ENCODE results near the gene OAT.

Gene OAT

GRCh38 chr10:124458473-124458872 is 39.8 kb upstream of the OAT start:
- no peaks in the 10 kb centered on the region for H3K36me3 ChIP-seq (ENCODE audit: insufficient read depth, low read length)
- H3K27me3 ChIP-seq (ENCODE audit: control insufficient read depth, insufficient read depth, low read length): peaks cover 42% of the 10 kb centered on the region
- no peak overlapping the region for H3K9ac ChIP-seq (ENCODE audit: low read depth, low read length)
- H3K4me3 ChIP-seq (ENCODE audit: low read length): no peak overlapping the region
- H3K4me2 ChIP-seq (ENCODE audit: low read length): no peak overlapping the region
- peaks cover 5% of the 10 kb centered on the region for H3K4me1 ChIP-seq (ENCODE audit: control insufficient read depth, insufficient read depth, low read length)
- H3K9me3 ChIP-seq (replicated peaks; ENCODE audit: low read length): no peaks in the 10 kb centered on the region

DNA sequence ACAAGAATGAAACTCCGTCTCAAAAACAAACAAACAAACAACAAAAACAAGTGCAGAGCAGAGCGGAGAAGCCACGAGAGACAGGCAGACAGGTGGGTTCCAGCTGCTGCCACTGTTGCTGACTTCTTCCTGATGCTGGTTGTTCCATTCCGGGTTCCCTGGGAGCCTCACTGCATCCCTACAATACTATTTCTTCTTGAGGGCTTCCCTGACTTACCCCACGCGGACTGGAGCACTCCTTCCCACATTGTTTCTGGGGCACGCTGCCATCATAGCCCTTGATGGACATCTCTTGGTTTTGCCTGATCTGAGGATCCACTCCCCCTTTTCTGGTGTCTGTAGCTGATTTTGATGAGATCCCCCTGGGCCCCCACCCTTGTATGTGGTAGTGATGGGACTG is 36.7 kb upstream of the OAT start:
- Histone ChIP-seq H3K4me3 (ENCODE audit: low read length) (no peak overlapping the region), H3K9ac (ENCODE audit: low read depth, low read length) (no peak overlapping the region), H3K9me3 (replicated peaks; ENCODE audit: low read length) (no peaks in the 10 kb centered on the region), H3K27me3 (ENCODE audit: control insufficient read depth, insufficient read depth, low read length) (peaks cover 69% of the 10 kb centered on the region), H3K4me2 (ENCODE audit: low read length) (no peak overlapping the region), H3K4me1 (ENCODE audit: control insufficient read depth, insufficient read depth, low read length) (no peaks in the 10 kb centered on the region), H3K36me3 (ENCODE audit: insufficient read depth, low read length) (no peaks in the 10 kb centered on the region)

- Histone ChIP-seq H3K9ac (ENCODE audit: low read depth, low read length) (no peak overlapping the region), H3K27me3 (ENCODE audit: control insufficient read depth, insufficient read depth, low read length) (peaks cover 76% of the 10 kb centered on the region), H3K36me3 (ENCODE audit: insufficient read depth, low read length) (no peaks in the 10 kb centered on the region), H3K4me1 (ENCODE audit: control insufficient read depth, insufficient read depth, low read length) (peaks cover 7% of the 10 kb centered on the region), H3K4me2 (ENCODE audit: low read length) (no peak overlapping the region), H3K4me3 (ENCODE audit: low read length) (no peak overlapping the region), H3K9me3 (replicated peaks; ENCODE audit: low read length) (no peaks in the 10 kb centered on the region)
Measured at GRCh38 chr10:124453960-124454610, 35.4 kb upstream of the OAT start.

DNA sequence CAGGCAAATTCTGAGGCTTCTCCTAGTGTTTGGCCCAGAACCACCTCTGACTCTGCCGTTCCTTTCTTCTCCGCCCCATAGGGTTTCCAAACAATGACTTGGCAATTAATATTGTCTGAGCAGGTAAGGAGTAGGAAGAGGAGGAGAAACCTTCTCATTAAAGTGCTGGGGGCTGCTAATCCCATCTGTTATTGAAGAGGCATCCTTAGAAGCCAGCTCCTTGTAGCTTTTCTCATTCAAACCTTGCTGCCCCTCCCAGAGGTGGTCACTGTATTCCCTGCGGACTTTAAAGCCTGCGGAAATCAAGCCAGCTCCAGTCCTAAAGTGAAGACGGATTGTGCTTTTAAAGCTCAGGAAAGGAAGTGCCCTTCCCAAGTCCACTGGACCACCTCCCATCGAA is 32.6 kb upstream of the OAT start:
- Histone ChIP-seq H3K9ac (ENCODE audit: low read depth, low read length) (no peak overlapping the region), H3K4me1 (ENCODE audit: control insufficient read depth, insufficient read depth, low read length) (peaks cover 8% of the 10 kb centered on the region), H3K27me3 (ENCODE audit: control insufficient read depth, insufficient read depth, low read length) (peaks cover 93% of the 10 kb centered on the region), H3K4me2 (ENCODE audit: low read length) (no peak overlapping the region), H3K4me3 (ENCODE audit: low read length) (no peak overlapping the region), H3K9me3 (replicated peaks; ENCODE audit: low read length) (no peaks in the 10 kb centered on the region), H3K36me3 (ENCODE audit: insufficient read depth, low read length) (no peaks in the 10 kb centered on the region)

GRCh38 chr10:124450783-124451057 is 32.0 kb upstream of the OAT start:
- peaks cover 8% of the 10 kb centered on the region for H3K4me1 ChIP-seq (ENCODE audit: control insufficient read depth, insufficient read depth, low read length)
- no peak overlapping the region for H3K4me3 ChIP-seq (ENCODE audit: low read length)
- no peak overlapping the region for H3K9ac ChIP-seq (ENCODE audit: low read depth, low read length)
- peaks cover 93% of the 10 kb centered on the region for H3K27me3 ChIP-seq (ENCODE audit: control insufficient read depth, insufficient read depth, low read length)
- no peaks in the 10 kb centered on the region for H3K36me3 ChIP-seq (ENCODE audit: insufficient read depth, low read length)
- H3K4me2 ChIP-seq (ENCODE audit: low read length): no peak overlapping the region
- H3K9me3 ChIP-seq (replicated peaks; ENCODE audit: low read length): no peaks in the 10 kb centered on the region

GRCh38 chr10:124450012-124450782 is 31.5 kb upstream of the OAT start, which contains the start of gene NKX1-2:
Gene NKX1-2, minus strand, starts transcription at chr10:124450035. Its CDS starts 92 bp downstream, at chr10:124449943.
- Histone ChIP-seq H3K4me3 (ENCODE audit: low read length) (no peak within 1 kb of the TSS), H3K27me3 (ENCODE audit: control insufficient read depth, insufficient read depth, low read length) (peaks cover 91% of the 10 kb centered on the region)

GRCh38 chr10:124449170-124450011 is 30.7 kb upstream of the OAT start:
- Histone ChIP-seq H3K4me2 (ENCODE audit: low read length) (peak overlapping the region; percentile 67), H3K9me3 (replicated peaks; ENCODE audit: low read length) (no peaks in the 10 kb centered on the region), H3K27me3 (ENCODE audit: control insufficient read depth, insufficient read depth, low read length) (peaks cover 91% of the 10 kb centered on the region), H3K4me3 (ENCODE audit: low read length) (no peak overlapping the region), H3K36me3 (ENCODE audit: insufficient read depth, low read length) (no peaks in the 10 kb centered on the region), H3K9ac (ENCODE audit: low read depth, low read length) (no peak overlapping the region), H3K4me1 (ENCODE audit: control insufficient read depth, insufficient read depth, low read length) (peaks cover 8% of the 10 kb centered on the region)

More at GRCh38 chr10:124450012-124450782, 31.5 kb upstream of the OAT start, which contains the start of gene NKX1-2:
- Histone ChIP-seq H3K36me3 (ENCODE audit: insufficient read depth, low read length) (no peaks in the 10 kb centered on the region), H3K9ac (ENCODE audit: low read depth, low read length) (no peak within 1 kb of the TSS), H3K9me3 (replicated peaks; ENCODE audit: low read length) (no peaks in the 10 kb centered on the region), H3K4me2 (ENCODE audit: low read length) (peak within 1 kb of the TSS; percentile 67), H3K4me1 (ENCODE audit: control insufficient read depth, insufficient read depth, low read length) (peaks cover 8% of the 10 kb centered on the region)

GRCh38 chr10:124448696-124449169 is 30.0 kb upstream of the OAT start:
- Histone ChIP-seq H3K4me1 (ENCODE audit: control insufficient read depth, insufficient read depth, low read length) (peaks cover 8% of the 10 kb centered on the region), H3K4me3 (ENCODE audit: low read length) (no peak overlapping the region), H3K9me3 (replicated peaks; ENCODE audit: low read length) (no peaks in the 10 kb centered on the region), H3K4me2 (ENCODE audit: low read length) (peak overlapping the region; percentile 67), H3K27me3 (ENCODE audit: control insufficient read depth, insufficient read depth, low read length) (peaks cover 91% of the 10 kb centered on the region), H3K9ac (ENCODE audit: low read depth, low read length) (no peak overlapping the region), H3K36me3 (ENCODE audit: insufficient read depth, low read length) (no peaks in the 10 kb centered on the region)

GRCh38 chr10:124447751-124448466 is 29.2 kb upstream of the OAT start:
- Histone ChIP-seq H3K9me3 (replicated peaks; ENCODE audit: low read length) (no peaks in the 10 kb centered on the region), H3K27me3 (ENCODE audit: control insufficient read depth, insufficient read depth, low read length) (peaks cover 90% of the 10 kb centered on the region), H3K4me2 (ENCODE audit: low read length) (no peak overlapping the region), H3K36me3 (ENCODE audit: insufficient read depth, low read length) (no peaks in the 10 kb centered on the region), H3K9ac (ENCODE audit: low read depth, low read length) (no peak overlapping the region), H3K4me3 (ENCODE audit: low read length) (no peak overlapping the region), H3K4me1 (ENCODE audit: control insufficient read depth, insufficient read depth, low read length) (peaks cover 8% of the 10 kb centered on the region)

DNA sequence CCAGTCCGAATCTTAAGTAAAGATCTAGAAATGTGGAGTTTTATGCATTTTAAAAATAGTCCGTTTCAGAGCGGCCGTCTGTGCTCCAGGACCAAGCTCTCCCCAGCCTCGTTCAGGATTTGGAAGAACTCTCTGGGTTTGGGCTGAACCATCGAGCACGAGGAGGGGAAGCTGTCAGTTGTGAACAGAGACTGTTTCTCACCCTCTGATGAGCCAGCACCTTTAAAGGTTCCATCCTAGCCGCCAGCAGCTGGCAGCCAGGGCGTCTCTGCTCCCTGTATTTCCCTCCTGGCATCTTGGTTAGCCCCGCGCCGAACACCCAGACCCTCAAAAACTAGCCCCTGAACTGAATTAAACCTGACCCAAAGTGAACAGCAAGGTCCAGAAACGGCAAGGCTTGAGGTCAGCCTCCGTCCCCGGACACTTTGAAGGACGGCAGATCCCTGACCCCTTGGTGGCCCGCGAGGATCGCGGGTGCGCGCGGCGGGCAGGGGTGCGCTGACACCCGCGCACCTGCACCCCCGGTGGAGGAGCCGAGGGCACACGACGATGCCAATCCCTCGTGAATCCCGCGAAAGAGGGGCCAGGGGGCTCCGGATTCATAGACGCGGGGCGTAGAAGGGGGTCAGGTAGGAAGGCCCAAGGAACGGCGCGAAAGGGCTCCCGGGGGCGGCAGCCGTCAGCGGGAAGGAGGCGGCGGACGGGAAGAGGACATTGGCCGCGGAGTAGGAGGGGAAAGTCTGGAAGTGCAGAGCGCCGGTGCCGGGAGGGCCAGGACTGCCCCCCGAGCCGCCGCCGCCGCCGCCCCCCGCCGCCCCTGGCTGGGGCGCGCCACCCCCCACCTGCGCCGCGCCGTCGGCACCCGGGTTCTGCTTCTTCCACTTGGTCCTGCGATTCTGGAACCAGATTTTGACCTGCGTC is 28.4 kb upstream of the OAT start:
- no peak overlapping the region for H3K9ac ChIP-seq (ENCODE audit: low read depth, low read length)
- no peak overlapping the region for H3K4me3 ChIP-seq (ENCODE audit: low read length)

More for the DNA sequence above, 28.4 kb upstream of the OAT start:
- peaks cover 86% of the 10 kb centered on the region for H3K27me3 ChIP-seq (ENCODE audit: control insufficient read depth, insufficient read depth, low read length)
- H3K4me2 ChIP-seq (ENCODE audit: low read length): no peak overlapping the region
- peaks cover 8% of the 10 kb centered on the region for H3K4me1 ChIP-seq (ENCODE audit: control insufficient read depth, insufficient read depth, low read length)
- no peaks in the 10 kb centered on the region for H3K36me3 ChIP-seq (ENCODE audit: insufficient read depth, low read length)
- H3K9me3 ChIP-seq (replicated peaks; ENCODE audit: low read length): no peaks in the 10 kb centered on the region

All from skeletal muscle satellite cell (primary cell).